OCI-LY7 (cell line): ENCODE measurements around the gene NIP7. TPM values are rescaled to one million over a fixed set of nuclear protein-coding genes. Genes with fewer than 3 reads are reported as not detected.

Source experiments
- BruUV-seq: library from RNA; stranded (reverse); fragments of 400-500 nt; replicated peaks from 2 replicates; lab custom pipeline; 2021; lab: Mats Ljungman, UMichigan
- CTCF ChIA-PET: fragments of 300-600 bp; sonication (Branson Sonifier 250); formaldehyde crosslinking; loops from one replicate; lab custom pipeline; 2022; ENCODE audit warnings: antibody characterized with exemption; ENCODE audit not compliant: unreplicated experiment; lab: Charles Lee
- POLR2A ChIA-PET: fragments of 300-600 bp; sonication (Branson Sonifier 250); formaldehyde crosslinking; loops from one replicate; lab custom pipeline; 2022; ENCODE audit warnings: antibody characterized with exemption; lab: Charles Lee
- DNase-seq: peaks from one replicate; pipeline ENCODE4 v3.0.0-alpha.2; 2015; ENCODE audit warnings: low spot score
- H2AFZ ChIP-seq: fragments of 200-600 bp; sonication (generic), shearing (Covaris generic); 2 replicates; pipeline ENCODE4 v1.6.1; 2014; ENCODE audit warnings: mild to moderate bottlenecking, antibody characterized with exemption, low read length, moderate library complexity
- H3K27ac ChIP-seq: fragments of 200-600 bp; sonication (generic); 2 replicates; pipeline ENCODE4 v1.5.1; 2014; ENCODE audit warnings: mixed run types, low read depth, mild to moderate bottlenecking, moderate library complexity, low read length, inconsistent platforms; ENCODE audit not compliant: poor library complexity, severe bottlenecking
- H3K36me3 ChIP-seq: fragments of 200-600 bp; sonication (generic); 2 replicates; pipeline ENCODE4 v1.6.1; 2014; ENCODE audit warnings: mild to moderate bottlenecking, antibody characterized with exemption, low read length, moderate library complexity, mixed read lengths; ENCODE audit not compliant: insufficient read depth
- H3K4me1 ChIP-seq: fragments of 200-600 bp; sonication (generic); 2 replicates; pipeline ENCODE4 v1.5.1; 2014; ENCODE audit warnings: mild to moderate bottlenecking, low read length; ENCODE audit not compliant: insufficient read depth, poor library complexity, severe bottlenecking
- H3K4me2 ChIP-seq: fragments of 200-600 bp; sonication (generic); 2 replicates; pipeline ENCODE4 v1.6.1; 2014; ENCODE audit warnings: mild to moderate bottlenecking, low read length
- H3K4me3 ChIP-seq: fragments of 200-600 bp; sonication (generic); 2 replicates; pipeline ENCODE4 v1.5.1; 2014; ENCODE audit warnings: mild to moderate bottlenecking, low read depth, low read length; ENCODE audit not compliant: poor library complexity, severe bottlenecking
- H3K79me2 ChIP-seq: fragments of 200-600 bp; sonication (generic); 2 replicates; pipeline ENCODE4 v1.6.1; 2016; ENCODE audit warnings: low read depth, mild to moderate bottlenecking, low read length, moderate library complexity, mixed read lengths; ENCODE audit not compliant: insufficient read depth
- H3K9me2 ChIP-seq: fragments of 200-600 bp; sonication (generic); 2 replicates; pipeline ENCODE4 v1.6.1; 2016; ENCODE audit warnings: mild to moderate bottlenecking, low read length, mixed read lengths; ENCODE audit not compliant: insufficient read depth
- H3K9me3 ChIP-seq: fragments of 200-600 bp; sonication (generic); 2 replicates; pipeline ENCODE4 v1.6.1; 2014; ENCODE audit warnings: mild to moderate bottlenecking, mixed run types, low read length, mixed read lengths
- H4K20me1 ChIP-seq: fragments of 200-600 bp; sonication (generic); 2 replicates; pipeline ENCODE4 v1.6.1; 2014; ENCODE audit warnings: mild to moderate bottlenecking, antibody characterized with exemption, low read length, moderate library complexity, mixed read lengths; ENCODE audit not compliant: insufficient read depth
- EZH2phosphoT487 ChIP-seq: fragments of 200-600 bp; sonication (generic); IDR thresholded peaks from 2 replicates; pipeline ENCODE4 v1.6.1; 2018; ENCODE audit warnings: low read depth, borderline replicate concordance, mild to moderate bottlenecking, mixed run types, antibody characterized with exemption, low read length, moderate library complexity, mixed read lengths
- intact Hi-C: fragments of 100-400 bp; cut with micrococcal nuclease; formaldehyde crosslinking; loops from one replicate; pipeline ENCODE4 v1.10.0; 2022; ENCODE audit not compliant: unreplicated experiment
- total RNA-seq, 2 experiments: library from RNA; depleted of rRNA in 1 of 2; stranded (reverse); fragments of >200 nt in 1 of 2; shearing (Covaris generic) in 1 of 2; gene quantifications; 2 replicates each; pipeline ENCODE4 v1.2.3, GENCODE V29; 2014 to 2022
- TF ChIP-seq, protein P1 (sequence below): fragments of 200-600 bp; sonication (generic); conservative IDR thresholded peaks from 2 replicates; pipeline ENCODE4 v1.5.1; 2014; ENCODE audit warnings: mild to moderate bottlenecking, antibody characterized with exemption, low read length, moderate library complexity, mixed read lengths

Gene NIP7
- total RNA-seq, 2 experiments from 2014 or later: 39.7 to 49.1 TPM

DNA sequence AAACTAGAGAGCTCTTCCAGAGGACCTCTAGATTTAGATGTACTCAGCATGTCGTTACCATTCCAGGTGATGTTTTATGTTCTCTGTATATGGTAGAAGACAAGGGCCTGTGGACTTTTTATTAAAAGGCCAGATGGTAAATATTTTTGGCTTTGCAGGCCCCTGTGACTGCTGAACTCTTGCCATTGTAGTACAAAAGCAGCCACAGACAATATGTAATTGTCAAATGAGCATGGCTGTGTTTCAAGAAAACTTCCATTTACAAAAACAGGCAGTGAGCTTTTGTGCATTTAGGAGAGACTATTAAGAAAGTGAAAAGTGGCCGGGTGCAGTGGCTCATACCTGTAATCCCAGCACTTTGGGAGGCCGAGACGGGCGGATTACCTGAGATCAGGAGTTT, 4.6 kb downstream of the NIP7 start:
- Histone ChIP-seq H4K20me1 (peaks cover 9% of the 10 kb centered on the region; the same call in 1 of the 2 replicates), H3K9me3 (no peaks in the 10 kb centered on the region), H3K79me2 (peaks cover 39% of the 10 kb centered on the region), H3K4me3 (no peak overlapping the region), H2AFZ (no peak overlapping the region), H3K4me1 (peaks cover 20% of the 10 kb centered on the region), H3K36me3 (peaks cover 76% of the 10 kb centered on the region), H3K9me2 (no peaks in the 10 kb centered on the region), H3K4me2 (no peak overlapping the region), H3K27ac (no peak overlapping the region)
- no TSS peak for BruUV-seq
- intact Hi-C loops: no loop called here
- no peak for DNase-seq
- no peak for TF ChIP-seq EZH2phosphoT487
- TF ChIP-seq, protein P1, sequence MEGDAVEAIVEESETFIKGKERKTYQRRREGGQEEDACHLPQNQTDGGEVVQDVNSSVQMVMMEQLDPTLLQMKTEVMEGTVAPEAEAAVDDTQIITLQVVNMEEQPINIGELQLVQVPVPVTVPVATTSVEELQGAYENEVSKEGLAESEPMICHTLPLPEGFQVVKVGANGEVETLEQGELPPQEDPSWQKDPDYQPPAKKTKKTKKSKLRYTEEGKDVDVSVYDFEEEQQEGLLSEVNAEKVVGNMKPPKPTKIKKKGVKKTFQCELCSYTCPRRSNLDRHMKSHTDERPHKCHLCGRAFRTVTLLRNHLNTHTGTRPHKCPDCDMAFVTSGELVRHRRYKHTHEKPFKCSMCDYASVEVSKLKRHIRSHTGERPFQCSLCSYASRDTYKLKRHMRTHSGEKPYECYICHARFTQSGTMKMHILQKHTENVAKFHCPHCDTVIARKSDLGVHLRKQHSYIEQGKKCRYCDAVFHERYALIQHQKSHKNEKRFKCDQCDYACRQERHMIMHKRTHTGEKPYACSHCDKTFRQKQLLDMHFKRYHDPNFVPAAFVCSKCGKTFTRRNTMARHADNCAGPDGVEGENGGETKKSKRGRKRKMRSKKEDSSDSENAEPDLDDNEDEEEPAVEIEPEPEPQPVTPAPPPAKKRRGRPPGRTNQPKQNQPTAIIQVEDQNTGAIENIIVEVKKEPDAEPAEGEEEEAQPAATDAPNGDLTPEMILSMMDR: no peak
- ChIA-PET CTCF (no interaction called here), POLR2A (interaction anchor here (0.5 to 1.6 kb wide), 3 partner anchors 8 to 1069 kb away, joined by 3 to 5 read pairs (median 4); no protein-coding TSS in a partner anchor)

DNA sequence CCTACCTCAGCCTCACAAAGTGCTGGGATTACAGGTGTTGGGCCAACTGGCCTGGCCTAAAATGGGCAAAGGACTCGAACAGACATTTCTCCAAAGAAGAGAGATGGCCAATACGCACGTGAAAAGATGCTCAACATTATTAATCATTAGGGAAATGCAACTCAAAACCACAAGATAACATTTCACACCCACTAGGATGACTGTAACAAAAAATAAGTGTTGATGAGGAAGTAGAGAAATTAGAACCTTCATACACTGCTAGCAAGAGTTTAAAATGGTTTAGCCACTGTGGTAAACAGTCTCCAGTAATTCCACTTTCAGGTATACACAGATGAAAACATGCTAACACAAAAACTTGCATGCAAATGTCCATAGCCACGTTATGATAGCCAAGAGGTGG, 6.4 kb downstream of the NIP7 start:
- no peak for DNase-seq
- BruUV-seq: no TSS peak
- POLR2A ChIA-PET: interaction anchor here (0.7 to 1.2 kb wide), 2 partner anchors 10 to 212 kb away, joined by 3 to 9 read pairs; no protein-coding TSS in a partner anchor

DNA sequence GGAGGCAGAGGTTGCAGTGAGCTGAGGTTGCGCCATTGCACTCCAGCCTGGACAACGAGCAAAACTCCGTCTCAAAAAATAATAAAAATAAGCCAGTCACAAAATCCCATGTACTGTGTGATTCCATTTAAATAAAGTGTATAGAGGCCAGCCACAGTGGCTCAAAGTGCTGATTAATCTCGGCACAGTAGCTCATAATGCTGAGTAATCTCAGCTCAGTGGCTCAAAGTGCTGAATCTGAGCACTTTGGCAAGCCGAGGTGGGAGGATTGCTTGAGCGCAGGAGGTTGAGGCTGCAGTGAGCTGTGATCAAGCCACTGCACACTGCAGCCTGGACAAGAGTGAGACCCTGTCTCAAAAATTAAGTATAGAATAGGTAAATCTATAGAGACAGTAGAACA, 7.1 kb downstream of the NIP7 start:
- Histone ChIP-seq H3K4me2 (no peak overlapping the region), H3K4me1 (peaks cover 8% of the 10 kb centered on the region), H3K9me2 (no peaks in the 10 kb centered on the region), H3K36me3 (peaks cover 75% of the 10 kb centered on the region), H4K20me1 (peaks cover 1% of the 10 kb centered on the region), H3K4me3 (no peak overlapping the region), H2AFZ (no peak overlapping the region), H3K27ac (no peak overlapping the region), H3K79me2 (peaks cover 17% of the 10 kb centered on the region), H3K9me3 (no peaks in the 10 kb centered on the region)
- POLR2A ChIA-PET: interaction anchor here (0.5 to 1.2 kb wide), 2 partner anchors 9 to 21 kb away, joined by 3 read pairs; no protein-coding TSS in a partner anchor
- intact Hi-C loops: no loop called here
- no TSS peak for BruUV-seq
- CTCF ChIA-PET: no interaction called here
- no peak for TF ChIP-seq EZH2phosphoT487
- TF ChIP-seq, protein P1: no peak
- no peak for DNase-seq

More for the DNA sequence above, 6.4 kb downstream of the NIP7 start:
- Histone ChIP-seq H2AFZ (no peak overlapping the region), H3K4me3 (no peak overlapping the region), H3K4me2 (no peak overlapping the region), H3K9me2 (no peaks in the 10 kb centered on the region), H3K36me3 (peaks cover 75% of the 10 kb centered on the region), H3K4me1 (peaks cover 15% of the 10 kb centered on the region), H4K20me1 (peaks cover 9% of the 10 kb centered on the region; the same call in 1 of the 2 replicates), H3K27ac (no peak overlapping the region), H3K9me3 (no peaks in the 10 kb centered on the region), H3K79me2 (peaks cover 25% of the 10 kb centered on the region)
- TF ChIP-seq EZH2phosphoT487: no peak
- TF ChIP-seq, protein P1: no peak
- intact Hi-C loops: no loop called here
- CTCF ChIA-PET: no interaction called here
